Measurements from ENCODE around the gene GATM. TPM values are rescaled to one million over a fixed set of nuclear protein-coding genes. Genes with fewer than 3 reads are reported as not detected.

Gene GATM
- total and polyA plus RNA-seq, 2 donors (not counting 1 experiment from before 2014, with no cell fraction given) = 0.07 to 0.17 TPM

DNA sequence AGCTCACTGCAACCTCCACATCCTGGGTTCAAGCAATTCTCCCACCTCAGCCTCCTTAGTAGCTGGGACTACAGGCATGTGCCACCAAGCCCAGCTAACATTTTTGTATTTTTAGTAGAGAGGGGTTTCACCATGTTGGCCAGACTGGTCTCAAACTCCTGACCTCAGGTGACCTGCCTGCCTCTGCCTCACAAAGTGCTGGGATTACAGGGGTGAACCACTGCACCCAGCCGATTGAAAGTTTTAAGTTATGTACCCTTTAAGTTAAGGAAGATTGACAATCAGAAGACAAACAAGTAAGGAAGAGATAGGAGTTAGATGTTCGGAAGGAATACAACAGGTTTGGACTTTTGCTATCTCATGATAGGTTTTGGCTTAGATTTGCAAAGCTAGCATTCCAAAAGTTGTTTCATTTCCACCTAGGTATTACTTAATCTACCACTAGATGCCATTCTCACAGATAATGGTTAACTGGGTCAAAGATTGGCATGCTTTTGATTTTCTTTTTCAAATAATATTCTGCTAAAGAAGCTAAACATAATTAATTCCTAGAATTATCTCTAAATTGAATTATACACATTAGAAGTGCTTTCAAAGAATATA, 35.0 kb downstream of the GATM start:
- Histone ChIP-seq H3K4me2 (ENCODE audit: extremely low read depth, insufficient read depth, low read length) (no peak overlapping the region), H3K9ac (ENCODE audit: insufficient read depth, low read length) (no peak overlapping the region), H3K27ac (ENCODE audit: insufficient read depth, low read length) (no peak overlapping the region), H3K27me3 (ENCODE audit: control insufficient read depth, insufficient read depth, low read length) (no peaks in the 10 kb centered on the region), H3K36me3 (ENCODE audit: control insufficient read depth, insufficient read depth, low read length) (no peaks in the 10 kb centered on the region), H3K79me2 (ENCODE audit: control insufficient read depth, insufficient read depth, low read length) (no peaks in the 10 kb centered on the region), H4K20me1 (ENCODE audit: control insufficient read depth, extremely low read depth, insufficient read depth, low read length) (no peaks in the 10 kb centered on the region), H3K9me3 (ENCODE audit: control insufficient read depth, insufficient read depth, low read depth, low read length) (no peaks in the 10 kb centered on the region), H3K4me1 (ENCODE audit: control insufficient read depth, extremely low read depth, insufficient read depth, low read length) (no peaks in the 10 kb centered on the region), H3K4me3 (replicated peaks in 1 of 4; ENCODE audit: control extremely low read depth in 1 of 4, insufficient read depth in 1 of 4, low read depth in 3 of 4, low read length in 4 of 4) (no peak overlapping the region), H2AFZ (ENCODE audit: low read length) (no peak overlapping the region)
- no peak for TF ChIP-seq EZH2 (IDR thresholded peaks at IDR 0.05; ENCODE audit: low read length, missing control alignments)
- TF ChIP-seq, protein P1, sequence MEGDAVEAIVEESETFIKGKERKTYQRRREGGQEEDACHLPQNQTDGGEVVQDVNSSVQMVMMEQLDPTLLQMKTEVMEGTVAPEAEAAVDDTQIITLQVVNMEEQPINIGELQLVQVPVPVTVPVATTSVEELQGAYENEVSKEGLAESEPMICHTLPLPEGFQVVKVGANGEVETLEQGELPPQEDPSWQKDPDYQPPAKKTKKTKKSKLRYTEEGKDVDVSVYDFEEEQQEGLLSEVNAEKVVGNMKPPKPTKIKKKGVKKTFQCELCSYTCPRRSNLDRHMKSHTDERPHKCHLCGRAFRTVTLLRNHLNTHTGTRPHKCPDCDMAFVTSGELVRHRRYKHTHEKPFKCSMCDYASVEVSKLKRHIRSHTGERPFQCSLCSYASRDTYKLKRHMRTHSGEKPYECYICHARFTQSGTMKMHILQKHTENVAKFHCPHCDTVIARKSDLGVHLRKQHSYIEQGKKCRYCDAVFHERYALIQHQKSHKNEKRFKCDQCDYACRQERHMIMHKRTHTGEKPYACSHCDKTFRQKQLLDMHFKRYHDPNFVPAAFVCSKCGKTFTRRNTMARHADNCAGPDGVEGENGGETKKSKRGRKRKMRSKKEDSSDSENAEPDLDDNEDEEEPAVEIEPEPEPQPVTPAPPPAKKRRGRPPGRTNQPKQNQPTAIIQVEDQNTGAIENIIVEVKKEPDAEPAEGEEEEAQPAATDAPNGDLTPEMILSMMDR (conservative IDR thresholded peaks at IDR 0.05 in 1 of 2, IDR thresholded peaks at IDR 0.05 in 1 of 2; ENCODE audit: low read depth in 1 of 2, low read length in 2 of 2) = no peak
- no peak for DNase-seq (ENCODE audit: low read depth in 2 of 2)

DNA sequence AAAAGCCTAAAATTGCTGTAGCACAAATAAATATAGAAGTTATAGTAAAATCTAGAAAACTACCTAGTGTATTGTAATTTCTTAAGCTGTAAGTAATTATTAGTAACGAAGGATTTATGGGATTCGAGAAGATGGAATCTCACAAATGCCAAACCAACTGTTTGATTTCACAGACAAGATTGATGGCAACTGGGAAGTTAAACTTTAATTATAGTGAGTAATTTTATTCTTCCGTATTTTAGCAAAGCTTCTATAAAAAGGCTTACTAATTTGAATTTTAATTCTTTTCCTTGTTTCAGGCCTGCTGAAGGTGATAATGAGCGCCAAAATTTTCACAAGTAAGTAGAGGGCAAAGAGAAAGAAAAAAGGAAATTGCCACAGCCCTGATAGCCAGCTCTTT, 36.6 kb downstream of the GATM start:
- no peaks in the 10 kb centered on the region for H3K9me3 ChIP-seq (ENCODE audit: control insufficient read depth, insufficient read depth, low read depth, low read length)
- no peaks in the 10 kb centered on the region for H3K79me2 ChIP-seq (ENCODE audit: control insufficient read depth, insufficient read depth, low read length)
- no peak overlapping the region for H2AFZ ChIP-seq (ENCODE audit: low read length)
- H3K27me3 ChIP-seq (ENCODE audit: control insufficient read depth, insufficient read depth, low read length) = no peaks in the 10 kb centered on the region
- no peak for TF ChIP-seq EZH2 (IDR thresholded peaks at IDR 0.05; ENCODE audit: low read length, missing control alignments)
- TF ChIP-seq, protein P1 (conservative IDR thresholded peaks at IDR 0.05 in 1 of 2, IDR thresholded peaks at IDR 0.05 in 1 of 2; ENCODE audit: low read depth in 1 of 2, low read length in 2 of 2) = no peak
- H4K20me1 ChIP-seq (ENCODE audit: control insufficient read depth, extremely low read depth, insufficient read depth, low read length) = no peaks in the 10 kb centered on the region
- no peaks in the 10 kb centered on the region for H3K36me3 ChIP-seq (ENCODE audit: control insufficient read depth, insufficient read depth, low read length)
- H3K4me1 ChIP-seq (ENCODE audit: control insufficient read depth, extremely low read depth, insufficient read depth, low read length) = no peaks in the 10 kb centered on the region
- H3K4me2 ChIP-seq (ENCODE audit: extremely low read depth, insufficient read depth, low read length) = no peak overlapping the region
- H3K27ac ChIP-seq (ENCODE audit: insufficient read depth, low read length) = no peak overlapping the region
- H3K4me3 ChIP-seq (replicated peaks in 1 of 4; ENCODE audit: control extremely low read depth in 1 of 4, insufficient read depth in 1 of 4, low read depth in 3 of 4, low read length in 4 of 4) = no peak overlapping the region
- no peak for DNase-seq (ENCODE audit: low read depth in 2 of 2)
- no peak overlapping the region for H3K9ac ChIP-seq (ENCODE audit: insufficient read depth, low read length)

DNA sequence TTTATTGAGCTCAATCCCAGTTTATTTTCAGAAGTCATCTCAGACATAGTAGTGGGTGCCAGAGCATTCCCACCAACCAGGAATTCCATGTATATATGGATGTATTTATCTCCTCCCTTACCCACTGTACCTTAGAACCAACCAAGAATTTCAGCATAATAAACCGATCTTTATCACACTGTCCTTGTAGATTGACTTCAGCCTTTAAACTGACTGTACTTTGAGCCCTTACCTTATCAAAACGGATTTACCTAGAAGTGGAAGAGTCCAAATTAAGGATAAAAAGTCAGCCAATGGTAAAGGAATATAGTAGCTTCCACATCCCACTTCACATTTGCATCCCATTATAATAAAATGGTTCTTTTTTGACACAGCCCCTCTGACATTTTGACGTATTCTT, 37.9 kb downstream of the GATM start:
- Histone ChIP-seq H3K4me3 (replicated peaks in 1 of 4; ENCODE audit: control extremely low read depth in 1 of 4, insufficient read depth in 1 of 4, low read depth in 3 of 4, low read length in 4 of 4) (no peak overlapping the region), H4K20me1 (ENCODE audit: control insufficient read depth, extremely low read depth, insufficient read depth, low read length) (no peaks in the 10 kb centered on the region), H3K27ac (ENCODE audit: insufficient read depth, low read length) (no peak overlapping the region), H3K4me1 (ENCODE audit: control insufficient read depth, extremely low read depth, insufficient read depth, low read length) (no peaks in the 10 kb centered on the region), H3K4me2 (ENCODE audit: extremely low read depth, insufficient read depth, low read length) (no peak overlapping the region), H3K79me2 (ENCODE audit: control insufficient read depth, insufficient read depth, low read length) (no peaks in the 10 kb centered on the region), H3K9ac (ENCODE audit: insufficient read depth, low read length) (no peak overlapping the region), H3K36me3 (ENCODE audit: control insufficient read depth, insufficient read depth, low read length) (no peaks in the 10 kb centered on the region), H2AFZ (ENCODE audit: low read length) (no peak overlapping the region), H3K27me3 (ENCODE audit: control insufficient read depth, insufficient read depth, low read length) (no peaks in the 10 kb centered on the region), H3K9me3 (ENCODE audit: control insufficient read depth, insufficient read depth, low read depth, low read length) (no peaks in the 10 kb centered on the region)
- TF ChIP-seq, protein P1 (conservative IDR thresholded peaks at IDR 0.05 in 1 of 2, IDR thresholded peaks at IDR 0.05 in 1 of 2; ENCODE audit: low read depth in 1 of 2, low read length in 2 of 2) = no peak
- no peak for TF ChIP-seq EZH2 (IDR thresholded peaks at IDR 0.05; ENCODE audit: low read length, missing control alignments)
- DNase-seq (ENCODE audit: low read depth in 2 of 2) = no peak
